H1 (cell line): Measurements from ENCODE around the gene EIF4EBP2.

Experiments used
- CHD2 ChIP-seq: IDR thresholded peaks from 2 replicates; pipeline ENCODE4 v1.6.1; 2012; ENCODE audit warnings: low read length, improper control_type of control experiment
- MAFK ChIP-seq: IDR thresholded peaks from 2 replicates; pipeline ENCODE4 v1.6.1; 2012; ENCODE audit warnings: low read depth, mild to moderate bottlenecking, improper control_type of control experiment, low read length
- POLR2A ChIP-seq, 2 experiments: IDR thresholded peaks; 1 replicate in 1 of 2; 2 replicates in 1 of 2; pipeline ENCODE4 v1.6.1; 2011; ENCODE audit warnings: low read depth in 2 of 2, low read length in 2 of 2, mild to moderate bottlenecking in 2 of 2; ENCODE audit errors: control extremely low read depth in 1 of 2
- RAD21 ChIP-seq, 2 experiments: IDR thresholded peaks in 1 of 2; conservative IDR thresholded peaks in 1 of 2; 2 replicates each; pipeline ENCODE4 v1.6.1; 2011; ENCODE audit warnings: low read depth in 2 of 2, low read length in 2 of 2, improper control_type of control experiment in 1 of 2, inconsistent platforms in 1 of 2, mild to moderate bottlenecking in 1 of 2, moderate library complexity in 1 of 2
- TF ChIP-seq, protein P1 (sequence below), 3 experiments: IDR thresholded peaks; 1 replicate in 2 of 3; 2 replicates in 1 of 3; pipeline versions ENCODE4 v1.5.1 to v1.6.1; 2011; ENCODE audit warnings: low read length in 3 of 3, mild to moderate bottlenecking in 3 of 3, inconsistent platforms in 2 of 3, low read depth in 1 of 3, moderate library complexity in 1 of 3; ENCODE audit not compliant: insufficient read depth in 1 of 3; ENCODE audit errors: control extremely low read depth in 1 of 3

DNA sequence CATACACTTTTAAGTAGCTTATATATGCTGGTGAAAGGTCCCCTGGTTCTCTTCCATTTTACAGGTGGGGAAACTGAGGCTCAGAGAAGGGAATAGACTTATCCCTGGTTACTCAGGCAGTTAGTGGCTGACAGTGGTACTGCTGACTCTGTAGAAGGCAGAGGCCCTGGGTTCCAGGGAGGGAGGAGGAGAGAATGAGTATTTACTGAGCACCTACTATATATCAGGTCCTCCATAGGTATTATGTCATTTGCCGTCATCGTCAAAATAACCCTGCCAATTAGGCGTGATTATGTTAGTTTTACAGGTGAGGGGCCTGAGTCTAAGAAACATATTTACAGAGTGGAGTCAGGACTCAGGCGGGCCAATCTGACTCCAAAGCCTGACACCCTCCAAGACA is 61.3 kb downstream of the EIF4EBP2 start:
- TF ChIP-seq, protein P1, sequence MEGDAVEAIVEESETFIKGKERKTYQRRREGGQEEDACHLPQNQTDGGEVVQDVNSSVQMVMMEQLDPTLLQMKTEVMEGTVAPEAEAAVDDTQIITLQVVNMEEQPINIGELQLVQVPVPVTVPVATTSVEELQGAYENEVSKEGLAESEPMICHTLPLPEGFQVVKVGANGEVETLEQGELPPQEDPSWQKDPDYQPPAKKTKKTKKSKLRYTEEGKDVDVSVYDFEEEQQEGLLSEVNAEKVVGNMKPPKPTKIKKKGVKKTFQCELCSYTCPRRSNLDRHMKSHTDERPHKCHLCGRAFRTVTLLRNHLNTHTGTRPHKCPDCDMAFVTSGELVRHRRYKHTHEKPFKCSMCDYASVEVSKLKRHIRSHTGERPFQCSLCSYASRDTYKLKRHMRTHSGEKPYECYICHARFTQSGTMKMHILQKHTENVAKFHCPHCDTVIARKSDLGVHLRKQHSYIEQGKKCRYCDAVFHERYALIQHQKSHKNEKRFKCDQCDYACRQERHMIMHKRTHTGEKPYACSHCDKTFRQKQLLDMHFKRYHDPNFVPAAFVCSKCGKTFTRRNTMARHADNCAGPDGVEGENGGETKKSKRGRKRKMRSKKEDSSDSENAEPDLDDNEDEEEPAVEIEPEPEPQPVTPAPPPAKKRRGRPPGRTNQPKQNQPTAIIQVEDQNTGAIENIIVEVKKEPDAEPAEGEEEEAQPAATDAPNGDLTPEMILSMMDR (IDR thresholded peaks at IDR 0.05; ENCODE audit: control extremely low read depth in 1 of 3, insufficient read depth in 1 of 3, low read depth in 1 of 3, low read length in 3 of 3), result no peak
- no peak for TF ChIP-seq POLR2A (IDR thresholded peaks at IDR 0.05; ENCODE audit: control extremely low read depth in 1 of 2, low read depth in 2 of 2, low read length in 2 of 2)
- TF ChIP-seq MAFK, result no peak
- no peak for TF ChIP-seq RAD21 (IDR thresholded peaks at IDR 0.05 in 1 of 2, conservative IDR thresholded peaks at IDR 0.05 in 1 of 2; ENCODE audit: low read depth in 2 of 2, low read length in 2 of 2)
- TF ChIP-seq CHD2, result no peak
